ENCODE results near the gene LIPC.

The LIPC gene

DNA sequence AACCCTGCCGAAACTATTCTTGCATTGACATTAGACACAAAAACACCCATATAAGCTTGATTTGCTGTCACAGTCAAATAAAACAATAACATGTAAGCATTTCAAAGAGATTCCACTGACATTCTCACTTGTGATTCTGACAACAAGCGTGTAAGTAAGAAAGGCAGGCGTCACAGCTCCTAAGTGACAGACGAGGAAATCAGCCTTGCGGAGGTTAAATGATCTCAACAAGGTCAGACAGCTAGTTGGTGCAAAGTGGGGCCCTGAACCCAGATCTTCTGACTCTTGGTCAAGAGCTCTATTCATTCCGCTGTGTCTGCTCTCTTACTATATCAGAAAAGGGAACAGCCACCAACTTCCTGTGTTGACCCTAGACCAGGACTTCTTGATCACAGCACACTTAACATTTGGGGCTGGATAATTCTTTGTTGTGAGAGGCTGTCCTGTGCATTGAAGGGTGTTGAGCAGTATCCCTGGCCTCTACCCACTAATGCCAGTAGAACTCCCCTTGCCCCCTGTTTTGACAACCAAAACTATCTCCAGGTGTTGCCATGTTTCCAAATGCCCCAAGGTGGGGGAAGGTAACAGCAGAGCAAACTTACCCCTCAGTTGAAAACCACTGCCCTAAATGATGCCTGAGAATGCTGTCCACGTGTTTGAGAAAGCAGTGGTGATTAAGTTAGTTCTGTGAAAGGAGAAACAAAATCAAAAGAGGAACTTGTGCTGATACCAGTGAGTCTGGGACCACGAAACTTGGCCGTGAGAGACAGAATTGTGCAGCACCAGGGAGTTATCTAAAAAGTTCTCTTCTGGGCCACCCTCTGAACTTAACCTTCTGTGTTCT lies 86.1 kb downstream of the LIPC start:
- no peak for DNase-seq (ENCODE audit: low read depth)

DNA sequence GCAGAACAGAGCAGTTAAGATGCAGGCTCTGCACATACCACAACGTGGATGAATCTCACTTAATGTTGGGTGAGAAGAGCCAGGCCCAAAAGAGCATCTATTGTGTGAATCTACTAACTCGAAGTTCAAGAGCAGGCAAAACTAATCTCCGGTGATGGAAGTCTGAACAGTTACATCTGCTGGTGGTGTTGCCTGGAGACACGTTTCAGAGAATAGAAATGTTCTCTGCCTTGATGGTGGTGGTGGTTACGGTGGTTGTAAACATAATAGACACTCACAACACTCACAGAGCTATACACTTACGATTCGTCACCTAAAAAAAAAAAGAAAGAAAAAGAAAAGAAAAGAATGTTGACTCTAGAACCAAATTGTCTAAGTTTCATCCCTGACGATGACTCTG lies 86.8 kb downstream of the LIPC start:
- no peak for DNase-seq (ENCODE audit: low read depth)

DNA sequence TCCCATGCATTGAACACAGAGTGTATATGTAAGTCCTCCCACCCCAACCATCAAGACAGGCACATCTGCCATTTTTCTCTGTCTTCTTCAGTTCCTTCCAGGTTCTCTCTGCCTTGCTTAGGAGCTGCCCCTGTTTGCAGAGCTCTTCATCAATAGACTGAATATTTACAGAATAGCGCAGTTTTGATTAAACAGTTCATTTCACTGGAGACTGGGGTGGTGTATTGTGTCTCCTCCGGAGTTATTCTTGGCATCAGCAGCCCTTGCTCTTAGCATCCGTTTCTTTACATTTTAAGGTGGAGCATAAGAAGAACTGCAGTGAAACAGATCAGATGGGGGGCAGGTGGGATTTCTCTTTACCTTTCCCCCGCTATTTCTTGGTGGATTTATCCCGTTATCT lies 87.7 kb downstream of the LIPC start:
- no peak for DNase-seq (ENCODE audit: low read depth)

DNA sequence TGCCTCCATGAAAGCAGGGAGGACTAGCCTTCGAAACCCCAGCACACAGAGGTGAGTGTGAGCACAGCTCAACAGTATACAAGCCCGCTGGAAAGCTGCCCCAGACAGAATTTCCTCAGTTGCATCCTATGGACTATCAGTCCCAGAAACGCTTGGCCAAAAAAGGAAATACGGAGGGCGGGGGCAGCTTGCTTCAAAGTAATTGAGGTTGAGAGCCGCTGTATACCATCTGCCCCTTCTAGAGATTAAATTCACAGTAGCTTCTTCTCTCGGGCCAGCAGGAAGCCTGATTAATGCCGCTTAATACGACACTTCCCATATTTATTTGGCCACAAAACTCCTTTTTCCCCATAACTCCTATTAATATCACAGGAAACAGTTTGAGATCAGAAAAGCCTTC lies 88.7 kb downstream of the LIPC start:
- no peak for DNase-seq (ENCODE audit: low read depth)

DNA sequence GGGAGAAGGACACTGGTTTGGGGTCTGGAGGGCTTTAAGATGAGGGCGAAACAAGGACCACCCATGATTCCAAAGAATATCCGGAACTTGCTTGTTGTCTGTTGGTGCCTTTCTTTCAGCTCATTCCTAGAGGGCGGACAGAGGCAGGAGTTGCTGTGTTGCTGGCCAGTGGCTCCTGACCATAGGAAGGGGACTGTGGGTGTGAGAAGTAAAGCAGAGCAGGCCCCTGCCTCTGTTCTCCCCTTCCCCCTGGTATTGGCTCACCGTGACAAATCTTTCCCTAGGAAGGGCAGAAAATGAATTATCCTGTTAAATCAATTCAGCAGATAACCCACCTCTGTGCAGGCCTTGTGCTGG lies 89.1 kb downstream of the LIPC start:
- no peak for DNase-seq (ENCODE audit: low read depth)

DNA sequence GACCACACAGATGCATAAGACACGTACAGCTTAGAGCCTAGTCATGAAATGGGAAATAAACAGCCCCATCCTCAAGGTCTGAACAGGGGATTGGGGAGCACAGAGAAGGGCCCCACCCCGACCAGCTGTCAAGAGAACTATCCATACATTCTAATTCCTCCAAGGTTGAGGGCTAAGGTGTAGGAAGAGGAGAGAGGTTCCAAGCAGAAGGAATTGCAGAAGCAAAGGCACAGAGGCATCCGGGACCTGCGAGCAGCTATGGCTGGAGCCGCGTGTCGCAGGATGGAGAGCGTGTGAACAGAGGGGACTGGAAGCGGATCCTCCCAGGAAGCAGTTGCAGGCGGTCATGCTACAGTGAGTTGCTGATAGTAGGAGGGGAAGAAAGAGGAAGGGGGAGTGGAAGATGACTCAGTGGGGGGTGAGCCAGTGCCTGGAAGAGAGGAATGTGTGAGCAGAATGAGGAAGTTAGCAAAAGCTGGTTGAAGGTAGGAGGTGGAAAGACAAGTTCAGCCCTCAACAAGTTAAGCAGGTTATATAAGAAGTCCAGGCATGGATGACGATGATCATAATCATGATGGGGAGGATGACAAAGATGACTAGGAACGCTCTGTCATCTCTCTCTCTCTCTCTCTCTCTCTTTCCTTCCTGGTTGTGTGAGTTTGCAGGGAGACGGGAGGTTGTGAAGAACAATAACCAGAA lies 89.7 kb downstream of the LIPC start:
- DNase-seq (ENCODE audit: low read depth): no peak

DNA sequence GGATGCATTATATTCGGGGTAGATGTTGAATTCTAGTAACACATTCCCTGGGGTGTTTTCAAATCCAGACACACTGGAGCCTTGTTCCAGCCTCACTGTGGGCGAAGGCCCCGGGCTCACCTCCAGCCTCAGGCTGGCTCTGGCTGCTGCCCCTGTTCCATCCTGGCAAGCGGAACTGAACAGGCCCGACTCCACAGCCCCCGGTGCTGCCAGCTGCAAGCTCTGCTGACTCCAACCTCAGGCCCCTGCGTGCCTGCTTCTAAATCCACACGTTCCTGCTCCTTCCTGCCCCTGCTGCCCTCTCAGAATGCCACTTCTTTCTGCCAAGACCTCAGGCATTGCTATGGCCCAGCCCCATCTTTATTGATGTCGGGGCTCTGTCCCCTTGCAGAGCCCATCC lies 90.6 kb downstream of the LIPC start:
- no peak for DNase-seq (ENCODE audit: low read depth)

DNA sequence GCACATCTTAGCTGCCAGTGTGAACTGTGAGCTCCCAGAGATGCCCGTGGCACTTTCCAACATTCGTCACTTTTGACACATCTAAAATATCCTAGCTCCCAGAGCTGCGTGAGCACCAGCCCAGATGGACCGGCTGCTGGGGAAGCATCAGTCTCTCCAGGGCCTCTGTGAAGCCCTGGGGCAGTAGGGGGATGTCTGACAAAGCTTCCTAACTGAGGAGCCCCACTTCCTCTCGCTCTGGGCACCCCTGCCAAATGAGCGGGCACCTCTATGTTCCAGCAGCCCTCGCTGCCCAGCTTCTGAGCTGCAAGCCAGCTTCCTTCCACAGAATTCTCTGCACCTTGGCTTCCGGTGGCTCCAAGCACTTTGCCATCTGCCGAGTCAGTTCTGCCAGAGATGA lies 91.1 kb downstream of the LIPC start:
- no peak for DNase-seq (ENCODE audit: low read depth)

DNA sequence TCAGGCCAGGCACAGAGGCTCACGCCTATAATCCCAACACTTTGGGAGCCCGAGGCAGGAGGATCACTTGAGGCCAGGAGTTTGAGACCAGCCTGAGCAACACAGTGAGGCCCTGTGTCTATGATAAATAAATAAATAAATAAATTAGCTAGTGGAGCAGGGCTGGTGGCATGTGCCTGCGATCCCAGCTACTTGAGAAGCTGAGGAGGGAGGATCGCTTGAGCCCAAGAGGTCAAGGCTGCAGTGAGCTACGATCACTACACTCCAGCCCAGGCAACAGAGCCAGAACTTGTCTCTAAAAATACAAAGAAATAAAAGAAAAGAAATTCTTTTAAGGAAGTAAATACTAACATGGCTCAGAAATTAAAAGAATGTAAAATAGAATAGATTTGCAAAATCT lies 91.8 kb downstream of the LIPC start:
- DNase-seq (ENCODE audit: low read depth): no peak

DNA sequence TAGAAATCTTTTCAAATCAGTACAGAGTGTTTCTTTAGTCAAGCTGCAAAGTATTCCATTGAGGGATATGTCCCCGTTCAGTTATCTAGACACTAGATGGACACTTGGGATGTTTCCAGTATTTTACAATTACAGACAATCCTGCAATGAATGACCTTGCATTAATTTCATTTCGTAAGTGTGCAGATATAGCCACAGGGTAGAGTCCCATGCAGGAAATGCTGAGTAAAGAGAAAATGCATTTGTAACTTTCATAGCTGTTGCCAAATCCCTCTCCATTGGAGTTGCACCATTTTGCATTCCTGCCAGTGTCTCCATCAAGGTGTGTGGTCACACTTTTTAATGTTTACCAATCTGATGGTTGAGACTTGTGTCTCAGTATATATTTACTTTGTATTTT lies 92.5 kb downstream of the LIPC start:
- no peak for DNase-seq (ENCODE audit: low read depth)

DNA sequence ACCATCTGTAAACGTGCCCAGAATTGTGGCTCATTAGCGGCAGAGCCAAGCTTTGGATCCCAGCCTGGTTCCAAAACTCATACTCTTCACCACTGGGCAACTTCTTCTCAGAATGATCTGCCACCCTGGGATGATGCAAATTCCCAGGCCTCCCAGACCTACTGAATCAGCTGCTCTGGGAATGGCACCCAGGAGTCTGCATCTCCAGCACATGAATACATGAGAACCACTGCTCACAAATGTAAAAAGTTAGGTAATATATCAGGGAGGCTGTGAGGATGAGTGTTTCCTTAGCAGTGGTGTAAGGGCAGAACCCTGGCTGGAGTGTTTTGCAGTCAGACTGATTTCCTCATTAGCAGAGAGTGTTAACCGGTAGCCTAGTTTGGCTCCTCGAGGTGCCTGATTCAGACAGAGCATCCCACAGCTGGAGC lies 94.2 kb downstream of the LIPC start:
- no peak for DNase-seq (ENCODE audit: low read depth)

DNA sequence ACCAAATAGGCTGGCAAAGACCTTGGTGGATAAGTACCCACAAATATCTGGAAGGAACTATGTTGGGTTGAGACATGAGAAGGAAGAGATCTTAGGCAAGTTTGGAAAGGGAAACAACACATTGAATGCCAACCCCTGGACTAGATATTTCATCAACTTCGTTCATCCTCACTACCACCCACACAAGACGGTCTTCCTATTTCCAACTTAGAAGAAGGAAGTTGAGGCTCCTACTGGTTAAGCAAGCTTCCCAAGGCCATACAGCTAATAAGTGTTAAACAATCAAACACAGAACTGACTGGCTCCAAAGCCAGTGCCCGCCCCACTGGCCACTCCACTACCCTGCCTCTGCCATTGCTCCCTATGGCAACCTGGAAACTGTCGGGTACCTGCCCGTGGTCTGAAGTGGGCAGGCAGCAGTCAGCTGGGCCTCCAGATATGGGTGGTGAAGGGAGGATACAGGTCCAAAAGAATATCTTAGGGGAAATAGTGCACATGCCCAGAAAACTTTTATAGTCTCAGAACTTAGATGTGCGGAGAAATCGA lies 94.9 kb downstream of the LIPC start:
- no peak for DNase-seq (ENCODE audit: low read depth)

DNA sequence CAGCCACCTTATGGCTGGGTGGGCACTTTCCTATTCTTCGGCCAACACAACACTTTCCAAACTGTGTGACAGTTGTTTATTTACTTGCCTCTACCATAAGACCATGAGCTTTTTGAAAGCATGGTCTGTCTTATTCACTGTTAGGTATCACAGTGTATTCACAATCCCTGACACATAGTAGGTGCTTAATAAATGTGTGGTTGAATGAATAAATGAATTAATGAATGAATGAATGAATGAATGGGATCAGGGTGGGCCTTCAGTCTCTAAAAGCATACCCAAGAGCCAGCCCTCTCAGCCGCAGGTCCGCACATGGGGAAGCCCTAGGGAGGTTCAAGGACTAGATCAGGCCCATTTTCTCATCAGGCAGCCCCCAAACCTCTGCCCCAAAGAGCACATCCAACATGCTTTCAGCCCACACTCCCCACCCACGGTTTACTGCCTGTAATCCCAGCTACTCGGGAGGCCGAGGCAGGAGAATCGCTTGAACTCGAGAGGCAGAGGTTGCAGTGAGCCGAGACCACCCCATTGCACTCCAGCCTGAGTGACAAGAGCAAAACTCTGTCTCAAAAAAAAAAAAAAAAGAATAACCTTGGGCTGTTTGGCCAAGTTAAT lies 95.9 kb downstream of the LIPC start:
- DNase-seq (ENCODE audit: low read depth): no peak

DNA sequence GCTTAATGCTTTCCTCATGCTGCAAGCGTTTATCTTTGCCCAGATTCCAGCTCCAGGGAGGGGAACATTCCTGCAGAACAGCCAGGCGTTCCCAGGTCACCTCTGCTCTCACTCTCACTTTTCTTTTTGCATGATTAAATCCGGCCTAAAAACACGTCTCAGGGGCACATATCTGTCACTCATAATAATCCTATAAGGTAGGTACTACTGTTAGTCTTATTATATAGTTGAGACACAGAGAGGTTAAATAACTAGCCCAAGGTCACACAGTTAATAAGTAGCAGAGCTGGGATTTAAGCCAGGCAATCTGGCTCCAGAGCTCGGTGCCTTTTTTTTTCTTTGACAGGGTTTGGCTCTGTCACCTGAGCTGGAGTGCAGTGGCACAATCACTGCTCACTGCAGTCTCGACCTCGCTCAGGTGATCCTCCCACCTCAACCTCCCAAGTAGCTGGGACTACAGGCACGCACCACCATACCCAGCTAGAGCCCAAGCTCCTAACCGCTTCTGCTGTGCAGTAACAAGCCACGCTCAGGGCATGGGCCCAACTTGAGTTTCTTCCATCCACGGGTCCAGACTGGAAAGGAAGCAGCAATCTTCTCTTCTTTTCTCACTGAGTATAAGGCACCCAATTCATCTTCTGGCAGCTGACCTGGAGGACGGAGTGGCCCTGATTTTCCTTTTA lies 96.5 kb downstream of the LIPC start:
- no peak for DNase-seq (ENCODE audit: low read depth)

DNA sequence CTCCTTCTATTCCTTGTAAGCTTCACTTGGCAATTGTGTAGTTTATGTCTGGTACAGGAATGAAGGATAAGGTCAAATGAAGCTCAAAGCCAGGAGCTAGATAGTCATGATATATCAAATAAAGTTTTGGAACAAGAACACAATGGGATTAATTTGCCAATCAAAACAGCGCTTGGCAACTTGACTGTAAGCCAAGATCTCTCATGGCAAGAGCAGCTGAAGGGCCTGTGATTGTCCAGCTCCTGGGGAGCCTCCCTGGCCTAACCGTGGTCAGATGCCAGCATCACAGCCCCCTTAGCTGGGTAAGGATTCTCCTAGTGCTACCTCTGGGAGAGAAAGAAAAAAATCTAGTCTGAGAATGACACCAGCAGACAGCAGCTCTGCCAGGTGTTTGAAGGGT lies 97.2 kb downstream of the LIPC start:
- DNase-seq (ENCODE audit: low read depth): no peak

DNA sequence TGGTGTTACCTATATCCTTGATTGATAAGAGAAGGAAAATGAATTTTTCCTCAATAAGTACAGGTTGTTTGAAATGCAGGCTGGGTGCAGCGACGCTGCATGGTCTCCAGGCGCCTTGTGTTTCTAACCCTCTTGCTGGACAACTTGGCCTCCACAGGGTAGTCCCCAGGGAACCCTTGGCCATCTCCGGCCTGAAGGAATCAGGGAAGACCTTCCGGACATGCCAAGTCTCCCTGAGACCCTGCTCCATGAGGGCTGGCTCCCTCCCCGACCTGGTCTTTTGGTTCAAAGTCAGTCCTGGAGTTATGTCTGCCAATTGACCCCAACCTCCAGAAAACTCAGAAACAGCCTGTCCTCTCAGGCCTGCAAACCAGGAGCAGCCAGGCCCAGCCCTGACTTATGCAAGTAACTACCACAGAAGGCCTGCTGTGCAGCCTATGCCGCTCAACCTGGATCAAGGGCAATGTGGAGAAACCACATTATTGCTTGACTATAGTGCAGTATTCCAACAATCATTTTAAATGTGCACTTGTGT lies 98.3 kb downstream of the LIPC start:
- no peak for DNase-seq (ENCODE audit: low read depth)

DNA sequence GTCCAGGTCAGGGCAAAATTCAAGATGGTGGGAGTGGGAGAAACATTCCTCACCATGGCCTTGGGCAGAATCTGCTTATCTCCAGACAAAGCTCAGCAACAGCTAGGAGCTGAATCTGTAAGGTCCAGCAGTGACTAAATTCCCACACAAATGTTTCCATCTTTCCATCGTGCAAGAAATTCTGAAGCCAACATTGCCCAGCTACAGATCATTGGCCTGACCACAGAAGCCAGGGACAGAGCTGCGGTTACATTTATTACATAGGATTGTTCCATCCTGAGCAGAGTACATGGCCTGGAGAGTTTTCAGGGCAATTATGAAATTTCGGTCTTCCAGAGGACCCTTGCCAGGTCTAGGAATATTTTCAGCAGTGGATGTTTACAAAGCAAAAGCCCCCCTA lies 100.3 kb downstream of the LIPC start:
- no peak for DNase-seq (ENCODE audit: low read depth)

DNA sequence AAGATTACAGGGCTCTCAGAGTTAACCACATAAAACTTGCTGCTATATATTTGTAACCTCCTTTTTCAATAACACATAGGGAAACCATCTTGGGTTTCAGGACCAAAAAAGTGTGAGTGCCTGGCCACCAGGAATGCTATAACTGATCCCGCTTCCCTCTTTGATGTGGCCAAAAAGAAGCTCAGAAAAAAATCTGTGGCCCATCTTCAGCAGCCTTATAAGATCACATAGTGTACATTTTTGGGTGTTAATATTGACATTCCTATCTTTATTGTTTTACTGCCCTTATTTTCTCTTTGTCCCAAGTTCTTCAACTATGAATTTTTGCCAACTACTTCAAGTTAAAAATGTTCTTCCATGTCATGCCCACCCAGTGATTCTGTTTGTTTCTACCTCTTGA lies 102.8 kb downstream of the LIPC start:
- DNase-seq (ENCODE audit: low read depth): no peak

DNA sequence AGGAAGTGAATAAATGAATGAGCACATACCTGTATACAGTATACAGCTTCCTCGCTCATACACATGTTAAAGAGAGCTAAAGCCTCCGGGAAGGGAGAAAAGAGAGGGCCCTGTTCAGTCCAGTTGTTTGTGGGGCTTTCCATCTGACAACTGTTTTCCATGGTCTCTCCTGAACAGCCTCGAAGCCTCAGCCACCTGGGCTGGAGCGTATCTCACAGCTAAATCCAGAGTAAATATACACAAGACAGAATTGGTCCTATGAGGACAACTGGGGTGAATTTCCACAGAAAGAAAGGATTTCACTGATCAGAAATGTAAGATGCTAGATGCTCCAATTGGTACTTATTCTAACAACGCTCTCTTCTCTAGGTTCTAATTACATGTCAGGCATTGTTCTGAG lies 103.5 kb downstream of the LIPC start:
- no peak for DNase-seq (ENCODE audit: low read depth)

DNA sequence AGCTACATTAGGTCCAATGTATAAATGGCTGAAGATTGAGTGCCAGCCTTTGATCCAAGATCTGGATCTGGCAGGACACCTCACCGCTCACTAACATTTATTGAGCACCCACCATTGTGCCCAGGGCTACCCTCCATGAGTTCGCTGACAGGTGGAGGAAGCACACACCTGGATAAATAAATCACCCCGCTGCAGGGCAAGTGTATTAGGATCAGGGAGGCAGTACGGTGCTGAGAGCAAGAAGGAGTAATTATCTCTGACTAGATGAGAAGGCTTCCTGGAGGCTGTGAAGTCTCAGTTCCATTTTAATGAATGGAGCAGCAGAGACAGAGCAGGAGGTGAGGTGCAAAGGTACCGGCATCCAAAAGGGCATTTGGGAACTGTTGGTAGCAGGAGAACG lies 104.1 kb downstream of the LIPC start:
- no peak for DNase-seq (ENCODE audit: low read depth)

DNA sequence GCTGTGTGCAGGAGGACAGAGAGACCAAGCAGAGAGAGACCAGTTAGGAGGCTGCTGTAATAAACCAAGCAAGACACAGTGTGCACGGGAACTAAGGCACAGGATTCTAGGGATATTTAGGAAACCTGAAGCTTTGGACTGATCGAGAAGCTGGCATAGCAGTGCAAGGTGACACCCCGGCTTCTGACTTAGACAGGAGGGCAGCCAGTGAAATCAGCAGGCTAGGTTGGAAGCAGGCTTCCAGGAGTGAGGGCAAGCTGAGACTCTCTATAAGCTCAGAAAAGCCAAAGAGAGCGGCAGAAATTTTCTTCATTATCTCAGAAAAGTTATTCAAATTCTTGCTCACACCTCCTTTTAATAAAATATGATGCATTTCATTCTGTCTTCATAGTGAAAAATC lies 104.6 kb downstream of the LIPC start:
- no peak for DNase-seq (ENCODE audit: low read depth)

DNA sequence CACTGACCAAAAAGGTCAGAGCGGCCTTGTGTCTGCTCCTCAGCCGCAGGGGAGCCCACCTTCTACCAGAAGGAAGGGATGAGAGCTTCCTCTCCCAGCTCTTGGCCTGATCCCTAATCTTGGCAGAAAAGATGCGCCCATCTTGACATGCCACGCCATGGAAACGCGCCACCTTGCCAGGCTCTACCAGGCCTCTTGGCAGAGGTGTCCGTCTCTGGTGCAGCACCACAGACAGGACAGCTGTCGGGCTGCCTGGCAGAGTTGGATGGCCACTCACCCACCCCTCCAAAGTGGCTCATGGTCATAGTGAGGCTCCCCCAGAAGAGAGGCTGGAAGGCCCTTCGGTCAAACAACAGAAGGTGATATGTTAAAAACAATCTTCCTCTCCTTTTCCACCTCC lies 105.2 kb downstream of the LIPC start:
- no peak for DNase-seq (ENCODE audit: low read depth)
